NCI-H748 treated with DMSO at 0.1 percent for 48 hours (cell line): ENCODE results near the gene NAT10.
"Not testable (repeated sequence)": the region's sequence is repeated elsewhere in the genome, so short reads cannot be mapped to it uniquely, and the experiment has no call there.

Experiments
- DNase-seq: peaks from one replicate; lab custom pipeline; 2025; lab: John Stamatoyannopoulos, UW

NAT10 gene

DNA sequence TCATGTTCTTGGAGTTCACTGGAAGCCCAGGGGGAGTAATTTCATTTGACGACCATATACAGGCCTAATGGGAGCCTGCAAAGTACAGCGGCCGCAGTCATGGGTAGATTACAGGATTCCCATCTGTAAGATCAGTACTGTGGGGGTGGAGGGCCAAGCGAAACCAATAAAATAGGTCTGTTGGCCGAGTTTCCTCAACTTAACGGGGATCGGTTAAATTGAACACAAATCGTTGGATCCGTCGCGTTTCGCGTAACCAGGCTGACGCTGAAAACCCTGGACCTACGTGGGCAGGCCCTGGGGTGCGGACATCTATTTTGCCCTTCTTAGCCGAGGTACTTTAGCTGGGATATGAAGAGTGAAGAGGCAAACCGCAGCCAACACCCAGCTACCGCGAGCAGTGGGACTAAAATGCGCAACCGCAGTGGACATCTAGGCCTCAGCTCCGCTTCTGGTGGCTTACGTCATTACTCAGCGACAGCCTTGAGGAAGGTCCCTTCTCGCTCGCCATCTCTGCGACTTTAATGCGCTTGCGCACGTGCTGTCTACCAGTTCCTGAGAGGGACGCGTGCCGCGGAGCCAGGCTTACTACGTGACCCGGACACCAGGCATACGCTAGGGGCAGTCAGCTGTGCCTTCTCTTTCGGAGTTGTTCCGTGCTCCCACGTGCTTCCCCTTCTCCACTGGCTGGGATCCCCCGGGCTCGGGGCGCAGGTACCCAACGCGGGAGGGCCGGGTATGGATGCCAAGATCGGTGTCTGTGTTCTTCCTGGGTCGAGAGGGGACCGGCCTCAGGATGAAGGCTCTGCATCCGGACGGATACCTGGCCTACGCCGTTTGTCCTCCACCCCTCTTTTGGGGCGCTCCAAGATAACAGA lies at the start of gene NAT10:
TSS of gene NAT10 (plus strand) at position 551 of the 878 bp plus-strand sequence. CDS start 2,597 bp downstream, outside the sequence.
- peak; percentile 96 for DNase-seq

- no peak for DNase-seq
These were observed 48.8 kb upstream of the NAT10 start for GRCh38 chr11:34056672-34057071.

DNA sequence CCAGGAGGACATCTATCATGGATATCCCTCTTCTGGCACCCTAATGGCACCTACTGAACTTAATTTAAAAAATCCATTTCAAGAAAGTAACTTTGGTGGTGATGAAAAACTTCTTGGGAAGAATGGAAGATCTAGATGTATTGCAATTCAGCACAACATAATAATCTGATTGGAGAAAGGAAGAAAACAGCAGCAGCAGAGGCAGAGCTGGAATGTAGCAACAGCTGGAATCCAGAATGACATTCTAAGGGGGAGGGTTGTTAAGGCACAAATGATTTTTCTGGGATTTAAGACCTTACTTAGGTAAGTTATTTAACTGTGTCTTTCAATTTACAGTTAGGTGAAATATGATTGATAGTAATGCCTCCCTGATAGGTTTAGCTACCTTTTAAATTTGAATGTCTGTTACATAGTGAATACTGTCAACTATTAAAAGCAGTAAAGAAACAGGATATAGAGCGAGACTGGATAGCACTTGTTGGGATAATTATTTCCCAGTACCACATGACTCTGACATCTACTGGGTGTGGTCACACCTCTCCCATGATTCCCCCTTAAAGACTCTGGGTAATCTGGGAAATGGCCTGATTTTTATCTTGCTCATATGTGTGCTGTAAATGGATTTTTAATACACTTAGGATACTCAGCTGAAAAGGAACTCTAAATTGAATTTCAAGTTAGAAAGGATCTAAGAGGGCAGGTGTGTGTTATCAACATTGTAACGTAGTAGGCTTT lies 42.2 kb upstream of the NAT10 start:
- DNase-seq: no peak

GRCh38 chr11:34064291-34064690 lies 41.1 kb upstream of the NAT10 start:
- DNase-seq: no peak

DNA sequence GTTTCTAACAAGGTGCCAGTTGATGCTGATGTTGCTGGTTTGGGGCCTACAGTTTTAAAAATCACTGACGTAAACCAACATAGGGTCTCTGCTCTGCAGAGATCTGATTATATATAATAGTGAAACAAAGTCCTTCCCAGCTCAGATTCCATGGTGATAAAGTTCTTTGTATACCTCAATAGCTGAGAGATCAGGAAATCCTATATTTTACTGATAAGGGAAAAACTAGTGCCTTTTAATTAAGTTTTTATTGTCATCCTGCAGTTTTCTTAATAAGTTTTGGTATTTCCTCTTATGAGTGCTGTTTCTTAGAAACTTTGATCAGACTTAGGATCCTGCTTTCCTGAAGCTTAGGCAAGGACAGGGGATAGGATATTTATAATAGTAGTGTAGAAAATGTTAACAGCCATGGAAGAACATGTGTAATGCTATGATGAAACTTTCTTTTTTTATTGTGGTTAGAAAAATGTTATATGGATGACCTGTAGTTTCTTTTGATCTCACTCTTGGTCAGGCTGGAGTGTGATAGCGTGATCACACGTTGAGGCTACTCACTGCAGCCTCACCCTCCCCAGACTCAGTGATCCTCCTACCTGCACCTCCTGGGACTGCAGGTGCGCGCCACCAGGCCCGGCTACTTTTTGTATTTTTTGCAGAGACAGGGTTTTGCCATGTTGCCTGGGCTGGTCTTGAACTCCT lies 39.8 kb upstream of the NAT10 start:
- DNase-seq: no peak

DNA sequence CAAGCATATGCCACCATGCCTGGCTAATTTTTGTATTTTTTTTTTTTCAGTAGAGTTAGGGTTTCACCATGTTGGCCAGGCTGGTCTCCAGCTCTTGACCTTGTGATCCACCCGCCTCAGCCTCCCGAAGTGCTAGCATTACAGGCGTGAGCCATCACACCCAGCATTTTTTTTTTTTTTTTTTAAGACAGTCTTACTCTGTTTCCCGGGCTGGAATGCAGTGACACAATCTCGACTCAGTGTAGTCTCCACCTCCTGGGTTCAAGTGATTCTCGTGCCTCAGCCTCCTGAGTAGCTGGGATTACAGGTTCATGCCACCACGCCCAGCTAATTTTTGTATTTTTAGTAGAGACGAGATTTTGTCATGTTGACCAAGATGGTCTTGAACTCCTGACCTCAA lies 38.7 kb upstream of the NAT10 start:
- DNase-seq: not testable (repeated sequence)

DNA sequence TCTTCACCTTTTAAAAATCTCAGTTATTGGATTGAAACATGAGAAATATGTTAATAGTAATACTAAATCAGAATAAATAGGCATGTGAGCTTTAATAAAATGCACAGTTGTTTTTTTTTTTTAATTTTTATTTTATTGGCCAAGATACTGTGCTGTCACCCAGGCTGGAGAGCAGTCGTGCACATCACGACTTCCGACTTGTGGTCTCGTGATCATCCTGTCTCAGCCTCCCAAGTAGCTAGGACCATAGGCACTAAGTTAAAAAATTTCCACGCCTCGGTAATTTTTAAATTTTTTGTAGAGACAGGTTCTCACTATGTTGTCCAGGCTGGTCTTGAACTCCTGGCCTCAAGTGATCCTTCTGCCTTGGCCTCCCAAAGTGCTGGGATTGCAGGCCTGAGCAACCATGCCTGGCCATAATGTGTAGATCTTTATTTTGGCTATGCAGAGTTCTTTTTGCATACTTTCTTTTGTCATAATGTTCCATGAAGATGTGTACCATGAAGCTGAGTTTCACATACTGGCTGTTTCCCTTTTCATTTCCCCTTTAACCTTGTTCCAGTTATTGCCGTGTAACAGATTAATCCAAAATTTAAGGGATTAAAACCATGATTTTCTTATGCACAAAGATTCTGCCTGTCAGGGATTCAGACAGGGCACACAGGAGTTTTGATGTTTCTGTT lies 37.9 kb upstream of the NAT10 start:
- no peak for DNase-seq

GRCh38 chr11:34068111-34068510 lies 37.3 kb upstream of the NAT10 start:
- no peak for DNase-seq

DNA sequence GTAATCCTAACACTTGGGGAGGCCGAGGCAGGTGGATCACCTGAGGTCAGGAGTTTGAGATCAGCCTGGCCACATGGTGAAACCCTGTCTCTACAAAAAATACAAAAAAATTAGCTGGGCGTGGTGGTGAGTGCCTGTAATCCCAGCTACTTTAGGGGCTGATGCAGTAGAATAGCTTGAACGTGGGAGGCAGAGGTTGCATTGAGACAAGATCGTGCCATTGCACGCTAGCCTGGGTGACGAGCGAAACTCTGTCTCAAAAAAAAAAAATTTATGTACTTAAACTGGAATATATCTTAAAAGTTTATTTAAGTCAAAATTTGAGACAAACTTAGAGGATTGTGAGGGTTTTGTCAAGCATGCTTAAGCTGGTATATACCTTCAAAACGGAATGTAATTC lies 34.1 kb upstream of the NAT10 start:
- not testable (repeated sequence) for DNase-seq

- no peak for DNase-seq
These were observed 33.4 kb upstream of the NAT10 start for GRCh38 chr11:34072041-34072440.

DNA sequence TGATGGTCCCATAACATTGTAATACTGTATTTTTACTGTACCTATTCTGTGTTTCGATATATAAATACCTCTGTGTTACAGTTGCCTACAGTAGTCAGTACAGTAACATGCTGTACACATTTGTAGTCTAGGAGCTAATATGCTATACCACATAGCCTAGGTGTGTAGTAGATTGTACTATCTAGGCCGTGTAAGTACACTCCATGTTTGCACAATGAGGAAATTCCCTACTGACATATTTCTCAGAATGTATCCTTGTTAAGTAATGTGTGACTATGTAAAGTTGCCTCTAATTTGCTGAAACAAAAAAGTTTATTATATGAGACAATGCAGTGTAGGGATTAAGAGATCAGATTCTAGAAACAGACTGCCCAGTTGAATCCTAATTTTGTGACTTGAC lies 32.6 kb upstream of the NAT10 start:
- DNase-seq: no peak

DNA sequence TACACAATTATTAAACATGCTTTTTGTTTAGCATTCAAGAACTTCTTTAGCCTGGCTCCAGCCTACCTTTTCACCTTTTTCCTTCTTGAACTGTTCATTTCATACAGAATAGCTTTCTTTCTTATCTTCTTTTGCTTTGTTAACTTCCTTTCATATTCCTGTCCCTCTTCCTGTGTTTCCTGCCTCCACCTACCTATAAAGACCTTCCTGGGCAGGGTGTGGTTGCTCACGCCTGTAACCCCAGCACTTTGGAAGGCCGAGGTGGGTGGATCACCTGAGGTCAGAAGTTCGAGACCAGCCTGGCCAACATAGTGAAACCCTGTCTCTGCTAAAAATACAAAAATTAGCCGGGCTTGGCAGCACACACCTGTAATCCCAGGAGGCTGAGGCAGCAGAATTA lies 31.0 kb upstream of the NAT10 start:
- no peak for DNase-seq

- DNase-seq: no peak
These were observed 30.1 kb upstream of the NAT10 start for GRCh38 chr11:34075178-34075820.

- DNase-seq: no peak
These were observed 24.8 kb upstream of the NAT10 start for GRCh38 chr11:34080609-34081008.

GRCh38 chr11:34084637-34085036 lies 20.8 kb upstream of the NAT10 start:
- no peak for DNase-seq

- no peak for DNase-seq
These were observed 18.7 kb upstream of the NAT10 start for GRCh38 chr11:34086554-34087283.

- DNase-seq: no peak
These were observed 13.6 kb upstream of the NAT10 start for GRCh38 chr11:34091825-34092224.

- not testable (repeated sequence) for DNase-seq
These were observed 10.5 kb upstream of the NAT10 start for GRCh38 chr11:34094900-34095299.

GRCh38 chr11:34098813-34099212 lies 6.6 kb upstream of the NAT10 start:
- DNase-seq: no peak

DNA sequence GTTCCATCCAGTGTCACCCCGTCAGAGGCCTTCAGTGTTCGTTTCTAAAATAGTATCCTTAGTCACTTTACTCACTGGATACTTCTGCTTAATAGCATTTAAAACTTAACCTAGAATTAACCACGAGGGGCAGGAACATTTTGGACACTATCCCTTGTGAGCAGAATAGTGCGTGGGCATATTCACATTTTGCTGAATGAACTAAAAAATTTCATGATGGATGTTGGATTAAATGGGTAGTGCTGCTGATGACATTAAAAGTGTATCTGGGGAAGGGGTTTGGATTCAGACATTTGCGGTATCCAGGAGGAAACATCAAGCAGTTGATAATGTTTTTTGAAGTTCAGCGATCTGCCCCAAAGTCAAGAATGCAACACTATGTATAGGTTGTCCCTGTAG lies 750 bp upstream of the NAT10 start:
- DNase-seq: no peak

DNA sequence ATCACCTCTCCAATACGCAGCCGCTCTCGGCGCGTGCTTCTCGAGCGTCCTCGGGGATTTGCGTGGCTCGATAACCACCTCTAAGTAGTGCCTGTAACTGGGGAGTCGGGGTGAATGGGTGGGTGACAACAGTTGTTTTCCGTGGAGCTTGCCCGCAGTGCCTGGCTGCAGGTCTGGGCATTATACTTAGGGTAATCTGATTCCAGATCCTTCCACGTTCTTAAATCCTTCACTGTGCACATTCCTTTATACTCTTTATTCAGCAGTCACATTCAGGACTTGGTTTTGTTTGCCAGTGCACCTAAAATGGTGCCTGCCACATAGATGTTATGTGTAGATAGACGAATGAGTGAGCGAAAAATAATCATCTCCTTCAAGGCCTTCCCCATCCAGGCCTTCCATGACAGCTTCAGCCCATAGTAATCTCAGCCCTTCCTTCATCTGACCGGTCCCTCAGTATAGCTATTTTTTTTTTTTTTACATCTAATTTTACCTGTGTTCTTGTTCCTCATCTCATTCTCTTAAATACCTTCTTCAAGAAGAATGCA lies 602 bp downstream of the NAT10 start:
- DNase-seq: no peak
